ENCODE data around the gene GGT5.

- TF ChIP-seq, protein P1, sequence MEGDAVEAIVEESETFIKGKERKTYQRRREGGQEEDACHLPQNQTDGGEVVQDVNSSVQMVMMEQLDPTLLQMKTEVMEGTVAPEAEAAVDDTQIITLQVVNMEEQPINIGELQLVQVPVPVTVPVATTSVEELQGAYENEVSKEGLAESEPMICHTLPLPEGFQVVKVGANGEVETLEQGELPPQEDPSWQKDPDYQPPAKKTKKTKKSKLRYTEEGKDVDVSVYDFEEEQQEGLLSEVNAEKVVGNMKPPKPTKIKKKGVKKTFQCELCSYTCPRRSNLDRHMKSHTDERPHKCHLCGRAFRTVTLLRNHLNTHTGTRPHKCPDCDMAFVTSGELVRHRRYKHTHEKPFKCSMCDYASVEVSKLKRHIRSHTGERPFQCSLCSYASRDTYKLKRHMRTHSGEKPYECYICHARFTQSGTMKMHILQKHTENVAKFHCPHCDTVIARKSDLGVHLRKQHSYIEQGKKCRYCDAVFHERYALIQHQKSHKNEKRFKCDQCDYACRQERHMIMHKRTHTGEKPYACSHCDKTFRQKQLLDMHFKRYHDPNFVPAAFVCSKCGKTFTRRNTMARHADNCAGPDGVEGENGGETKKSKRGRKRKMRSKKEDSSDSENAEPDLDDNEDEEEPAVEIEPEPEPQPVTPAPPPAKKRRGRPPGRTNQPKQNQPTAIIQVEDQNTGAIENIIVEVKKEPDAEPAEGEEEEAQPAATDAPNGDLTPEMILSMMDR (IDR thresholded peaks at IDR 0.05; ENCODE audit: low read depth, low read length, poor library complexity, severe bottlenecking): no peak
- TF ChIP-seq EZH2phosphoT487 (IDR thresholded peaks at IDR 0.05; ENCODE audit: borderline replicate concordance, low read length): no peak
These were observed 616 bp downstream of the GGT5 start for GRCh38 chr22:24244144-24244787.
